CD4-positive, alpha-beta T cell treated with Interleukin-4 for 1 hour (primary cell): Measurements from ENCODE around the gene TRIM60.
"Not testable (repeated sequence)": the region's sequence is repeated elsewhere in the genome, so short reads cannot be mapped to it uniquely, and the experiment has no call there.

ENCODE experiments used
- DNase-seq, 2 donors: peaks; one replicate each; pipeline ENCODE4 v3.0.0-alpha.2; 2020 to 2022

TRIM60 gene

GRCh38 chr4:165055601-165056000 is 23.8 kb downstream of the TRIM60 start:
- DNase-seq: no peak

- no peak for DNase-seq
Measured at GRCh38 chr4:165058666-165059065, 26.9 kb downstream of the TRIM60 start.

GRCh38 chr4:165059386-165059785 is 27.6 kb downstream of the TRIM60 start:
- no peak for DNase-seq

- no peak for DNase-seq
Measured at GRCh38 chr4:165060938-165061337, 29.1 kb downstream of the TRIM60 start.

GRCh38 chr4:165070560-165070959 is 38.8 kb downstream of the TRIM60 start:
- no peak for DNase-seq

- DNase-seq: not testable (repeated sequence)
Measured at GRCh38 chr4:165073346-165073745, 41.5 kb downstream of the TRIM60 start.

GRCh38 chr4:165077034-165077578 is 45.3 kb downstream of the TRIM60 start:
- no peak for DNase-seq

GRCh38 chr4:165079476-165079875 is 47.7 kb downstream of the TRIM60 start:
- no peak for DNase-seq

GRCh38 chr4:165084787-165085186 is 53.0 kb downstream of the TRIM60 start:
- not testable (repeated sequence) for DNase-seq

- no peak for DNase-seq
Measured at GRCh38 chr4:165085946-165086345, 54.1 kb downstream of the TRIM60 start.

- DNase-seq: no peak
Measured at GRCh38 chr4:165088366-165088765, 56.6 kb downstream of the TRIM60 start.
